Measurements from ENCODE around the gene SINHCAF. TPM values are rescaled to one million over a fixed set of nuclear protein-coding genes. Genes with fewer than 3 reads are reported as not detected.
"Not testable (repeated sequence)": the region's sequence is repeated elsewhere in the genome, so short reads cannot be mapped to it uniquely, and the experiment has no call there.

SINHCAF gene, protein sequence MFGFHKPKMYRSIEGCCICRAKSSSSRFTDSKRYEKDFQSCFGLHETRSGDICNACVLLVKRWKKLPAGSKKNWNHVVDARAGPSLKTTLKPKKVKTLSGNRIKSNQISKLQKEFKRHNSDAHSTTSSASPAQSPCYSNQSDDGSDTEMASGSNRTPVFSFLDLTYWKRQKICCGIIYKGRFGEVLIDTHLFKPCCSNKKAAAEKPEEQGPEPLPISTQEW
- total RNA-seq (2022) = 100 and 139 TPM in 2 replicates
- Bru-seq, nascent RNA = percentile 91 among the genes with signal in this experiment
- percentile 93 among the genes with signal in this experiment for BruChase-seq, experiment 1, labeled RNA remaining after a 6-hour chase
- percentile 88 among the genes with signal in this experiment for BruChase-seq, experiment 2, labeled RNA remaining after a 2-hour chase
- long read RNA-seq, transcript SINHCAF-203 (6 exons, 1,555 nt) = minor isoform, 45 of 346 reads
- long read RNA-seq, transcript SINHCAF-201 (6 exons, 3,163 nt) = major isoform, 179 of 346 reads
- long read RNA-seq, partial matches to known transcripts = 3 of 346 reads
- long read RNA-seq, other reads (novel, unspliced or antisense) = 119 of 346 reads

DNA sequence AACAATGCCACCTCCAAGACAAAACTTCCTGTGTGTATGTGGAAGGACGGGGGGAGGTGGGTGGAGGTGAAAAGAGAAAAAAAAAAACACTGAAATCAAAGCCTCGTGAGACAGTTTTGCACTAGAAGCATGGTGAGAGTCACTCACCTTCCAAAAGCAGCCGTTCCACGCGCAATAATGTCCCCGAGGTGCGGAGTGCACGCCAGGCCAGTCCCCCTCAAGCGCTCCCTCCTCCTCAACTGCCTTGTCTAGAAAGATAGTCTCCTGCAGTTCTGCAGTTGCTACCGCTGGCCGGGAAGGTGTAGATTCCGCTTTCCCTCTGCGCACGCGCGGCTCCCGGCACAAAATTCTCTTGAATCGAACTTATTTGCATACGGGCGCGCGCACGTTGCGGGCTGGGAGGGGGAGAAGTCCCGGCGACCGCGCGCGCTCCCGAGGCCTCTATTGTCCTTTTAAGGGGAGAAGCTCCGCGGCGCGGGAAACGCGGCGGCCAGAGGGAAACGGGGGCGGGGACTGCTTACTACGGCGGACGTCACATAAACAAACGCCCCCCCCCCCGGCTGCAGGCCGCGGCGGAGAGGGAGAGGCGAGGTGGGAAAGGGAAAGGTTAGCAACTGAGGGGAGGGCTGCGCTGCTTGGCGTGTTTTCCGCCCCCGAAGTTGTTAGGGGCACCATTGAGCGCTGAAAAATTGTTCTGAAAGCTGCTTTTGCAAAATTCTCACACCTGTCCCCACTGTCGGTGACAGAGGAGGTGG lies at the start of gene SINHCAF:
Gene SINHCAF (minus strand): TSS at position 274 of the 755 bp plus-strand sequence. CDS start 27,946 bp downstream, outside the sequence.
- Mint-ChIP-seq H3K36me3 (ENCODE audit: insufficient read depth, unreplicated experiment) (no peaks in the 10 kb centered on the region), H3K4me1 (ENCODE audit: insufficient read depth, unreplicated experiment) (peaks cover 14% of the 10 kb centered on the region), H3K4me3 (ENCODE audit: unreplicated experiment) (peak within 1 kb of the TSS; percentile 99), H3K27ac (ENCODE audit: low read depth, unreplicated experiment) (peak within 1 kb of the TSS; percentile 94), H3K9me3 (ENCODE audit: unreplicated experiment) (no peaks in the 10 kb centered on the region), H3K27me3 (ENCODE audit: insufficient read depth, unreplicated experiment) (no peaks in the 10 kb centered on the region)
- TF ChIP-seq, protein P1, sequence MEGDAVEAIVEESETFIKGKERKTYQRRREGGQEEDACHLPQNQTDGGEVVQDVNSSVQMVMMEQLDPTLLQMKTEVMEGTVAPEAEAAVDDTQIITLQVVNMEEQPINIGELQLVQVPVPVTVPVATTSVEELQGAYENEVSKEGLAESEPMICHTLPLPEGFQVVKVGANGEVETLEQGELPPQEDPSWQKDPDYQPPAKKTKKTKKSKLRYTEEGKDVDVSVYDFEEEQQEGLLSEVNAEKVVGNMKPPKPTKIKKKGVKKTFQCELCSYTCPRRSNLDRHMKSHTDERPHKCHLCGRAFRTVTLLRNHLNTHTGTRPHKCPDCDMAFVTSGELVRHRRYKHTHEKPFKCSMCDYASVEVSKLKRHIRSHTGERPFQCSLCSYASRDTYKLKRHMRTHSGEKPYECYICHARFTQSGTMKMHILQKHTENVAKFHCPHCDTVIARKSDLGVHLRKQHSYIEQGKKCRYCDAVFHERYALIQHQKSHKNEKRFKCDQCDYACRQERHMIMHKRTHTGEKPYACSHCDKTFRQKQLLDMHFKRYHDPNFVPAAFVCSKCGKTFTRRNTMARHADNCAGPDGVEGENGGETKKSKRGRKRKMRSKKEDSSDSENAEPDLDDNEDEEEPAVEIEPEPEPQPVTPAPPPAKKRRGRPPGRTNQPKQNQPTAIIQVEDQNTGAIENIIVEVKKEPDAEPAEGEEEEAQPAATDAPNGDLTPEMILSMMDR (IDR thresholded peaks at IDR 0.05; ENCODE audit: unreplicated experiment) = no peak
- BruUV-seq (replicated peaks) = no TSS peak
- CTCF ChIA-PET = interaction anchor here (0.6 to 1.0 kb wide), 6 partner anchors 9 to 337 kb away, joined by 3 to 6 read pairs (median 4); no protein-coding TSS in a partner anchor
- intact Hi-C loops (cut with micrococcal nuclease) = no loop called here
- POLR2A ChIA-PET = interaction anchor here (0.5 to 1.4 kb wide), 24 partner anchors 9 to 1075 kb away, joined by 3 to 24 read pairs (median 3); partner anchors contain the start of gene ETFBKMT
- peak; percentile 100 for DNase-seq (ENCODE audit: unreplicated experiment)

DNA sequence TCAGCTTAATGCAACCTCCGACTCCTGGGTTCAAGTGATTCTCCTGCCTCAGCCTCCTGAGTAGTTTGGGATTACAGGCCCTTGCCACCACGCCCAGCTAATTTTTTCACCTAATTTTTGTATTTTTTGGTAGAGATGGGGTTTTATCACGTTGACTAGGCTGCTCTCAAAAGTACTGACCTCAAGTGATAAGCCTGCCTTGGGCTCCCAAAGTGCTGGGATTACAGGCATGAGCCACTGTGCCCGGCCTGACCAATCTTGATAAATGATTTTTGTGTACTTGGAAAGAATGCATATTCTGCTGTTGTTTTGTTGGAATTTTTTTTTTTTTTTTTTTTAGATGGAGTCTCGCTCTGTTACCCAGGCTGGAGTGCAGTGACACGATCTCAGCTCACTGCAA lies 49.5 kb upstream of the SINHCAF start:
- ChIA-PET CTCF (interaction anchor here (0.6 kb wide), 2 partner anchors 10 to 14 kb away, joined by 3 to 6 read pairs; no protein-coding TSS in a partner anchor), POLR2A (interaction anchor here (0.6 kb wide), 1 partner anchor 28 kb away, joined by 3 read pairs; no protein-coding TSS in a partner anchor)
- intact Hi-C loops (cut with micrococcal nuclease) = loop anchor here (10.0 kb wide), 1 partner anchor 101 kb away; no protein-coding TSS in a partner anchor
- H3K27ac Mint-ChIP-seq (ENCODE audit: low read depth, unreplicated experiment); H3K4me1 Mint-ChIP-seq (ENCODE audit: insufficient read depth, unreplicated experiment); DNase-seq (ENCODE audit: unreplicated experiment); H3K27me3 Mint-ChIP-seq (ENCODE audit: insufficient read depth, unreplicated experiment); H3K4me3 Mint-ChIP-seq (ENCODE audit: unreplicated experiment); BruUV-seq (replicated peaks); H3K36me3 Mint-ChIP-seq (ENCODE audit: insufficient read depth, unreplicated experiment); H3K9me3 Mint-ChIP-seq (ENCODE audit: unreplicated experiment): not testable (repeated sequence)

DNA sequence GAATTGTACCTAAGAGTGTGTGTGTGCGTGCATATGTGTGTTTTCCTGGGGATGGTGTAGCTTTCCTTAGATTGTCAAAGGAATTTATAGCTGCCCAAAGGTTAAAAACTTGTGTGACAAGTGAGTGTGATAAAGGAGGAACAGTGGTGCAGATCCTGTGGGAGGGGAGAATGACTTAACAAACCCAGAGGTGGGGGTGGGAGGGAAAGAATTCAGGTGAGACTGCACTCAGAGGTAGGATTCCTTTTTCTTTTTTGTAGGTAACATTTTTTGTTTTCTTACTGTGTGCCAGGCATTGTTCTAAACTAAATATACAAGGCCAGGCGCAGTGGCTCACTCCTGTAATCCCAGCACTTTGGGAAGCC lies 45.3 kb upstream of the SINHCAF start:
- Mint-ChIP-seq H3K4me3 (ENCODE audit: unreplicated experiment) (no peak overlapping the region), H3K27ac (ENCODE audit: low read depth, unreplicated experiment) (no peak overlapping the region), H3K27me3 (ENCODE audit: insufficient read depth, unreplicated experiment) (no peaks in the 10 kb centered on the region), H3K4me1 (ENCODE audit: insufficient read depth, unreplicated experiment) (no peaks in the 10 kb centered on the region), H3K36me3 (ENCODE audit: insufficient read depth, unreplicated experiment) (no peaks in the 10 kb centered on the region), H3K9me3 (ENCODE audit: unreplicated experiment) (no peaks in the 10 kb centered on the region)
- no TSS peak for BruUV-seq (replicated peaks)
- CTCF ChIA-PET = no interaction called here
- intact Hi-C loops (cut with micrococcal nuclease) = loop anchor here (10.0 kb wide), 1 partner anchor 96 kb away; no protein-coding TSS in a partner anchor
- DNase-seq (ENCODE audit: unreplicated experiment) = no peak
- TF ChIP-seq, protein P1 (IDR thresholded peaks at IDR 0.05; ENCODE audit: unreplicated experiment) = no peak
- POLR2A ChIA-PET = no interaction called here

DNA sequence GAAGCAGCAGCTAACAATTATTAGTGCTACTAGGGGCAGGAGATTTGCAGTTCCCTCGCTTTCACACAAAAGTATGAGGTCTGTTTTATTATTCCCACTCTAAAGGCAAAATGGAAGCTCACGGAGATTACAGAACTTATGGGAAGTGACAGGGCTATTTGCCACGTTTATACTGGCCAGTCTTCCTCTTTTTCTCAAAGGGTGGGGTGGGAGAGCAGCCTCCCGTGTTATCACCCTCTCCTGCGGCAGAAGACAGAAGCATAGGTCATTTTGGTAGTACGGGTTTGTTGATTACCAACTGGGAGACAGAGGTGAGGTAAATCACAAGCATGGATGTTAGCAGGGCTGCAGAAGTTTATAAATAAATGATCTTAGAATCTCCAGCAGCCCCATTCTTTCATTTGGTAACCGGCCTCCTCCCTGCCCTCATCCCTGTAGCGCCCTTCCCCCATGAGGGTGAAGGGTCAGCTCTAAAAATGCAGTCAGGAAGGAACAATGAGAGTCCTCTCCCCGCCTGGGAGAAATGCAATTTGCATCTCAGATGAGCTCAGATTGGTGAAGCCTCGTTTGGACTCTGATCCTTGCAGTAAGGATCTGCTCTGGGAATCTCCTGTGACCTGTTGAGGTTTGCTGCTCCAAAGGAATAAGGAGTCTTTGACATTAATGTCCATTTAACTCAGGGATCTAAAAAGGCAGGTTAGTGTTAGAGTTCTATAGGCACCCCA lies 44.7 kb upstream of the SINHCAF start:
- no TSS peak for BruUV-seq (replicated peaks)
- no peak overlapping the region for H3K27ac Mint-ChIP-seq (ENCODE audit: low read depth, unreplicated experiment)
- H3K27me3 Mint-ChIP-seq (ENCODE audit: insufficient read depth, unreplicated experiment) = no peaks in the 10 kb centered on the region
- ChIA-PET CTCF (no interaction called here), POLR2A (interaction anchor here (0.6 kb wide), 1 partner anchor 105 kb away, joined by 4 read pairs; no protein-coding TSS in a partner anchor)
- no peaks in the 10 kb centered on the region for H3K36me3 Mint-ChIP-seq (ENCODE audit: insufficient read depth, unreplicated experiment)
- TF ChIP-seq, protein P1 (IDR thresholded peaks at IDR 0.05; ENCODE audit: unreplicated experiment) = no peak
- no peaks in the 10 kb centered on the region for H3K9me3 Mint-ChIP-seq (ENCODE audit: unreplicated experiment)
- H3K4me1 Mint-ChIP-seq (ENCODE audit: insufficient read depth, unreplicated experiment) = no peaks in the 10 kb centered on the region
- no peak overlapping the region for H3K4me3 Mint-ChIP-seq (ENCODE audit: unreplicated experiment)
- intact Hi-C loops (cut with micrococcal nuclease) = loop anchor here (10.0 kb wide), 1 partner anchor 96 kb away; no protein-coding TSS in a partner anchor
- no peak for DNase-seq (ENCODE audit: unreplicated experiment)
